Esophagus squamous epithelium (tissue), 4 donors: Measurements from ENCODE around the gene SLU7.

ENCODE experiments used
- POLR2A ChIP-seq, 4 donors: fragments of 450-650 bp; IDR thresholded peaks; one replicate each; pipeline ENCODE4 v1.6.1; 2017; ENCODE audit warnings: antibody characterized with exemption in 4 of 4, mild to moderate bottlenecking in 4 of 4, moderate library complexity in 3 of 4
- TF ChIP-seq, protein P1 (sequence below), 6 experiments: fragments of 450-650 bp in 4 of 6; fragments of 200-600 bp in 2 of 6; sonication (generic) in 2 of 6; IDR thresholded peaks; one replicate each; pipeline ENCODE4 v1.5.1; 2016 to 2019; ENCODE audit warnings: antibody characterized with exemption in 6 of 6, mild to moderate bottlenecking in 4 of 6, moderate library complexity in 4 of 6

DNA sequence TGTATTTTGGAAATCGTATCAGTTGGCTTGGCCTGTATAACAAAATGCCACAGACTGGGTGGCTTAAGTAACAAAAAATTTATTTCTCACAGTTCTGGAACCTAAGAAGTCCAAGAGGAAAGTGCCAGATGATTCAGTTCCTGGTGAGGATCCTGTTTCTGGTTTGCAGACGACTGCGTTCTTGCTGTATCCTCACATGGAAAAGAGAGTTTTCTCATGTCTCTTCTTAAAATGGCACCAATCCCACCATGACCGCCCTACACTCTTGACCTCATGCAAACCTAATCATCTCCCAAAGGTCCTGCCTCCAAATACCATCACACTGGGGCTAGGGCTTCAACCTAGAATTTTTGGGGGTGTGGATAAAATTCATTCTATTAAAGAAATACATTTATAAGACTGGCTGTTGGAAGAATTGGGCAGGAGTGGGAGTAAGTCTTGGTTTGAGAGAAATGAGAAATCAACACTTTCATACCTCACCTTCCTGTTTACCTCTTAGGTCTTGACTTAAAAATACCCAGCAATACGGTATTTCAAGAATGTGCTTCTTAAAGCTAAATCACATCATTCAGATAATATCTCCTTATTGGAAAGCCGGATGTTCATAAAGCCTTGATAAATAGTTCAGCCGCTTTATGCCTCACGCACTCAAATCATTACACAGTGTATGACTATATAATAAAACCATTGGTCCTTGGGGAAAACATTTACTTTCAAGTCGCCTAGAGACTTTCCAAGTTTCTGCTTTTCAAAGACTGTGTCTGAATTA, 31.5 kb upstream of the SLU7 start:
- TF ChIP-seq, protein P1, sequence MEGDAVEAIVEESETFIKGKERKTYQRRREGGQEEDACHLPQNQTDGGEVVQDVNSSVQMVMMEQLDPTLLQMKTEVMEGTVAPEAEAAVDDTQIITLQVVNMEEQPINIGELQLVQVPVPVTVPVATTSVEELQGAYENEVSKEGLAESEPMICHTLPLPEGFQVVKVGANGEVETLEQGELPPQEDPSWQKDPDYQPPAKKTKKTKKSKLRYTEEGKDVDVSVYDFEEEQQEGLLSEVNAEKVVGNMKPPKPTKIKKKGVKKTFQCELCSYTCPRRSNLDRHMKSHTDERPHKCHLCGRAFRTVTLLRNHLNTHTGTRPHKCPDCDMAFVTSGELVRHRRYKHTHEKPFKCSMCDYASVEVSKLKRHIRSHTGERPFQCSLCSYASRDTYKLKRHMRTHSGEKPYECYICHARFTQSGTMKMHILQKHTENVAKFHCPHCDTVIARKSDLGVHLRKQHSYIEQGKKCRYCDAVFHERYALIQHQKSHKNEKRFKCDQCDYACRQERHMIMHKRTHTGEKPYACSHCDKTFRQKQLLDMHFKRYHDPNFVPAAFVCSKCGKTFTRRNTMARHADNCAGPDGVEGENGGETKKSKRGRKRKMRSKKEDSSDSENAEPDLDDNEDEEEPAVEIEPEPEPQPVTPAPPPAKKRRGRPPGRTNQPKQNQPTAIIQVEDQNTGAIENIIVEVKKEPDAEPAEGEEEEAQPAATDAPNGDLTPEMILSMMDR (IDR thresholded peaks at IDR 0.05) = no peak
- TF ChIP-seq POLR2A (IDR thresholded peaks at IDR 0.05) = no peak
